ENCODE measurements around the gene RPIA. TPM values are rescaled to one million over a fixed set of nuclear protein-coding genes. Genes with fewer than 3 reads are reported as not detected.
A peak's percentile ranks its signal among the peaks of the same experiment; 100 is the strongest.

Gene RPIA
- total and polyA plus RNA-seq, 9 of the 15 experiments (the other 6 are each of a cell fraction or from before 2014, with no cell fraction given): 7.8 to 41.2 (median 25.8) TPM

GRCh38 chr2:88739985-88740600, 48.6 kb downstream of the RPIA start:
- DNase-seq (ENCODE audit: extremely low read depth in 1 of 4, low spot score in 3 of 4) (peak; percentile 77 to 81 (median 79)), ATAC-seq (peak; percentile 94), FAIRE-seq (peak; percentile 89)
- WGBS (ENCODE audit: insufficient coverage, low coverage, missing lambda C conversion rate): 26% methylated on average over 7 of the region's 7 CpGs
- no peaks in the 10 kb centered on the region for H3K9me3 ChIP-seq (replicated peaks; ENCODE audit: control insufficient read depth, insufficient read depth, low read depth, low read length)
- ChIA-PET POLR2A (no interaction called here), CTCF (ENCODE audit: low intra/inter-chr PET ratio) (interaction anchor here (0.5 to 1.2 kb wide), 3 partner anchors 141 to 185 kb away, joined by 3 to 5 read pairs (median 3); no protein-coding TSS in a partner anchor)
- no TSS peak for BruUV-seq (replicated peaks)
- intact Hi-C loops (cut with micrococcal nuclease): loop anchor here (5.0 kb wide), 2 partner anchors 92 to 177 kb away; no protein-coding TSS in a partner anchor
- H3K36me3 ChIP-seq (ENCODE audit: control insufficient read depth, insufficient read depth, low read length): peaks cover 73% of the 10 kb centered on the region
- no peak overlapping the region for H2AFZ ChIP-seq (ENCODE audit: low read depth, low read length)
- no peaks in the 10 kb centered on the region; the same call in 2 of the 3 replicates for H3K79me2 ChIP-seq (ENCODE audit: control insufficient read depth, insufficient read depth, low read length)
- no peak overlapping the region for H3K27ac ChIP-seq (ENCODE audit: extremely low read depth, low read depth, low read length)
- H4K20me1 ChIP-seq (replicated peaks; ENCODE audit: control insufficient read depth, insufficient read depth, low read length): no peaks in the 10 kb centered on the region
- no peak overlapping the region for H3K4me2 ChIP-seq (ENCODE audit: insufficient read depth, low read length)
- H3K9ac ChIP-seq (ENCODE audit: insufficient read depth in 1 of 2, low read depth in 2 of 2, low read length in 2 of 2): no peak overlapping the region
- H3K9me1 ChIP-seq (ENCODE audit: control insufficient read depth, insufficient read depth, low read length): peaks cover 2% of the 10 kb centered on the region
- peaks cover 3 to 10% of the 10 kb centered on the region in 2 experiments; a peak in 3 of 5 replicates for H3K4me1 ChIP-seq (replicated peaks in 1 of 2; ENCODE audit: control insufficient read depth in 2 of 2, insufficient read depth in 2 of 2, low read length in 2 of 2)
- H3K27me3 ChIP-seq (ENCODE audit: control insufficient read depth in 2 of 2, insufficient read depth in 2 of 2, low read length in 2 of 2): no peaks in the 10 kb centered on the region
- in situ Hi-C loops (cut with MboI): no loop called here
- H3K4me3 ChIP-seq: no peak overlapping the region
- TF ChIP-seq POU5F1 (IDR thresholded peaks at IDR 0.05; ENCODE audit: borderline replicate concordance, low read depth, low read length, partially characterized antibody): no peak
- TF ChIP-seq EP300 (IDR thresholded peaks at IDR 0.05; ENCODE audit: low read length): no peak
- TF ChIP-seq CTCF (IDR thresholded peaks at IDR 0.05 in 2 of 3, conservative IDR thresholded peaks at IDR 0.05 in 1 of 3; ENCODE audit: insufficient read depth in 2 of 3, low read depth in 1 of 3, low read length in 3 of 3): peak; percentile 73 to 88 (median 87)
- peak; percentile 44; the same call in 1 of the 2 replicates for TF ChIP-seq RB1 (IDR thresholded peaks at IDR 0.05; ENCODE audit: low read depth)
- no peak for TF ChIP-seq IRF2 (CRISPR knock-in tag; IDR thresholded peaks at IDR 0.05)
- TF ChIP-seq DEAF1 (CRISPR knock-in tag; IDR thresholded peaks at IDR 0.05): peak; percentile 32; the same call in 1 of the 2 replicates
- no peak for TF ChIP-seq MYBL2 (IDR thresholded peaks at IDR 0.05; ENCODE audit: low read depth)
- no peak for TF ChIP-seq MYBL2 (CRISPR knock-in tag; IDR thresholded peaks at IDR 0.05; ENCODE audit: borderline replicate concordance)
- peak; percentile 52 for TF ChIP-seq CTCFL (IDR thresholded peaks at IDR 0.05; ENCODE audit: borderline replicate concordance, insufficient read depth, low read depth, low read length, poor library complexity, severe bottlenecking)
